ENCODE measurements around the gene SYNPO2. TPM values are rescaled to one million over a fixed set of nuclear protein-coding genes. Genes with fewer than 3 reads are reported as not detected.

SYNPO2 gene
- total and polyA plus RNA-seq, 10 of the 15 experiments (the other 5 are each of a cell fraction or from before 2014, with no cell fraction given), result 0.04 to 0.34 (median 0.28) TPM

DNA sequence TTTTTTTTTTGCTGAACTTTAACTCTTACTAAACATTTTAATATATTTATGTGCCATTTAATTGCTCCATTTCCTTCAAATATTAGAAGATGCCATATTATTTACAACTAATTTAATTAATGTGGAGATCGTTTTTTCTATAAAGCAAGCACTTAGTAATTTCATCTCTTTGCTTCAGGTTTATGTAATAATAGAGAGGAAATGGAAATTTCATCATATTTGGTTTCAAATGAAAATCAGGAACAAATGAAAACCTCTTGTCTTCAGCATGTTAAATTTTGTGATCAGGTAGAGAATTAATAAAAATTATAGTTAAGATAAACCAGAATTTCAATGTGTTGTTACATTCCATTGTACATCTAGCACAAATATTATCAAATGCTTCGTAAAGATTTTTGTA, 120.1 kb downstream of the SYNPO2 start:
- no peaks in the 10 kb centered on the region for H3K4me1 ChIP-seq (ENCODE audit: control insufficient read depth, insufficient read depth, low read length)
- no peak overlapping the region for H3K4me3 ChIP-seq
- ChIA-PET RAD21 (ENCODE audit: unreplicated experiment) (no interaction called here), CTCF (no interaction called here), SMC1A (ENCODE audit: uncharacterized antibody, unreplicated experiment) (no interaction called here), POLR2A (no interaction called here)
- TF ChIP-seq ZBED1 (IDR thresholded peaks at IDR 0.05; ENCODE audit: borderline replicate concordance) (no peak), NKRF (conservative IDR thresholded peaks at IDR 0.05) (no peak), EZH2 (IDR thresholded peaks at IDR 0.05; ENCODE audit: borderline replicate concordance, control insufficient read depth, low read depth, low read length) (no peak), ZNF384 (IDR thresholded peaks at IDR 0.05; ENCODE audit: borderline replicate concordance, low read depth, low read length) (no peak), CREM (IDR thresholded peaks at IDR 0.05; ENCODE audit: low read depth) (no peak), SPI1 (IDR thresholded peaks at IDR 0.05; ENCODE audit: borderline replicate concordance, insufficient read depth, low read depth, low read length) (no peak), RCOR1 (conservative IDR thresholded peaks at IDR 0.05; ENCODE audit: low read depth, low read length) (no peak), NFYB (IDR thresholded peaks at IDR 0.05; ENCODE audit: insufficient read depth, low read depth, low read length) (no peak), SKIL (IDR thresholded peaks at IDR 0.05; ENCODE audit: low read depth, poor library complexity, severe bottlenecking) (no peak), ZNF274 (IDR thresholded peaks at IDR 0.05; ENCODE audit: insufficient read depth, insufficient read length) (no peak), RFX5 (IDR thresholded peaks at IDR 0.05; ENCODE audit: low read depth, low read length) (no peak), POLR2A (IDR thresholded peaks at IDR 0.05; ENCODE audit: low read depth, low read length) (no peak), NFYA (IDR thresholded peaks at IDR 0.05; ENCODE audit: borderline replicate concordance, low read depth, low read length) (no peak), STAT3 (IDR thresholded peaks at IDR 0.05; ENCODE audit: low read depth, low read length) (no peak), HDAC6 (IDR thresholded peaks at IDR 0.05; ENCODE audit: unreplicated experiment) (no peak)
- TF ChIP-seq, protein P1, sequence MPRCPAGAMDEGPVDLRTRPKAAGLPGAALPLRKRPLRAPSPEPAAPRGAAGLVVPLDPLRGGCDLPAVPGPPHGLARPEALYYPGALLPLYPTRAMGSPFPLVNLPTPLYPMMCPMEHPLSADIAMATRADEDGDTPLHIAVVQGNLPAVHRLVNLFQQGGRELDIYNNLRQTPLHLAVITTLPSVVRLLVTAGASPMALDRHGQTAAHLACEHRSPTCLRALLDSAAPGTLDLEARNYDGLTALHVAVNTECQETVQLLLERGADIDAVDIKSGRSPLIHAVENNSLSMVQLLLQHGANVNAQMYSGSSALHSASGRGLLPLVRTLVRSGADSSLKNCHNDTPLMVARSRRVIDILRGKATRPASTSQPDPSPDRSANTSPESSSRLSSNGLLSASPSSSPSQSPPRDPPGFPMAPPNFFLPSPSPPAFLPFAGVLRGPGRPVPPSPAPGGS (IDR thresholded peaks at IDR 0.05; ENCODE audit: borderline replicate concordance, insufficient read depth, low read depth, low read length, poor library complexity, severe bottlenecking), result no peak
- no peak overlapping the region for H3K9ac ChIP-seq (ENCODE audit: control insufficient read depth, insufficient read depth, low read length)
- BruUV-seq (replicated peaks), result no TSS peak
- ATAC-seq (no peak), FAIRE-seq (no peak), DNase-seq (ENCODE audit: low read depth, low spot score) (no peak)
- intact Hi-C loops (cut with micrococcal nuclease; ENCODE audit: unreplicated experiment) (no loop called here), in situ Hi-C loops (cut with MboI) (no loop called here)
- no peak overlapping the region for H3K4me2 ChIP-seq (ENCODE audit: control insufficient read depth, insufficient read depth)
- H3K36me3 ChIP-seq (ENCODE audit: control insufficient read depth in 2 of 2, insufficient read depth in 2 of 2, low read length in 1 of 2), result no peaks in the 10 kb centered on the region
- no peak overlapping the region for H2AFZ ChIP-seq (ENCODE audit: control insufficient read depth, low read depth, low read length)
- no peaks in the 10 kb centered on the region for H3K9me3 ChIP-seq (replicated peaks; ENCODE audit: control insufficient read depth, insufficient read depth, low read length)
- no peaks in the 10 kb centered on the region for H4K20me1 ChIP-seq (ENCODE audit: control insufficient read depth, insufficient read depth)
- no peak overlapping the region for H3K27ac ChIP-seq (ENCODE audit: control insufficient read depth, insufficient read depth)
- H3K79me2 ChIP-seq (ENCODE audit: control insufficient read depth, insufficient read depth, low read length), result no peaks in the 10 kb centered on the region
- WGBS (ENCODE audit: insufficient coverage, insufficient replicate concordance, low lambda C conversion rate, missing lambda C conversion rate), result 0% methylated on average over 2 of the region's 2 CpGs
- H3K27me3 ChIP-seq (replicated peaks in 1 of 2; ENCODE audit: control insufficient read depth in 2 of 2, insufficient read depth in 2 of 2, low read length in 1 of 2), result no peaks in the 10 kb centered on the region

All from GM12878 (cell line).